ENCODE measurements around the gene GAS7. TPM values are rescaled to one million over a fixed set of nuclear protein-coding genes. Genes with fewer than 3 reads are reported as not detected.
A peak's percentile ranks its signal among the peaks of the same experiment; 100 is the strongest.

The GAS7 gene
- total and polyA plus RNA-seq, 7 donors: 1.4 to 16.9 (median 7.0) TPM

DNA sequence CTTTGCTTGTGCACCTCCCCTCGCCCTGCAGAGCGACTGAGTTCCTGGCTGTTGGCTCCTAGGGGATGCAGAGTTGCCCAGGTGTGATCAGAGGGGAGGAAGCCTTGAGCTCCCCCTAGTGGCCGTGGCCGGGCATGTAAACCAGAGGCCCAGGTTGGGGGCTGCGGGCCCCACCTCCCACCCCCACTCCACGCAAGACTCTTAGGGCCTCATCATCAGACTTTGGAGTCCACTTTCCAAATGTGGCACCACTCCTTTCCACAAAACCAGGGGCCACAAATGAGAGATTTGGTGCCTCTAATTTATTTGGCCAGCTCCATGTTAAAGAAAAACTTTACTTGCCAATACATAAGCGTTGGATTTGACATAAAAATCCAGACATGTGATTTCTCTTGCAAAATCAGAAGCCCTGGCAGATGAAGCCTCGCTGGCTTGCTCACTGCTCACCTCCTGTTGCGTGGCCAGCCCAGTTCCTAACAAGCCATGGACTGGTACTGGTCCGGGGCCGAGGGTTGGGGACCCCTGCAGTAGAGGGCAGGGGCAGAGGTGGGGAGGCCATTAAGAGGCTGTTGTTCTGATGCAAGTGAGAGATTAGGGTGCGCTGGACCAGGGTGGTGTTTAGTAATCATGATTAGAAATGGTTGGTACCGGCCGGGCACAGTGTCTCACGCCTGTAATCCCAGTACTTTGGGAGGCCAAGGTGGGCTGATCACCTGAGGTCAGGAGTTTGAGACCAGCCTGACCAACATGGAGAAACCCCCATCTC is 28.7 kb upstream of the GAS7 start:
- TF ChIP-seq, protein P1, sequence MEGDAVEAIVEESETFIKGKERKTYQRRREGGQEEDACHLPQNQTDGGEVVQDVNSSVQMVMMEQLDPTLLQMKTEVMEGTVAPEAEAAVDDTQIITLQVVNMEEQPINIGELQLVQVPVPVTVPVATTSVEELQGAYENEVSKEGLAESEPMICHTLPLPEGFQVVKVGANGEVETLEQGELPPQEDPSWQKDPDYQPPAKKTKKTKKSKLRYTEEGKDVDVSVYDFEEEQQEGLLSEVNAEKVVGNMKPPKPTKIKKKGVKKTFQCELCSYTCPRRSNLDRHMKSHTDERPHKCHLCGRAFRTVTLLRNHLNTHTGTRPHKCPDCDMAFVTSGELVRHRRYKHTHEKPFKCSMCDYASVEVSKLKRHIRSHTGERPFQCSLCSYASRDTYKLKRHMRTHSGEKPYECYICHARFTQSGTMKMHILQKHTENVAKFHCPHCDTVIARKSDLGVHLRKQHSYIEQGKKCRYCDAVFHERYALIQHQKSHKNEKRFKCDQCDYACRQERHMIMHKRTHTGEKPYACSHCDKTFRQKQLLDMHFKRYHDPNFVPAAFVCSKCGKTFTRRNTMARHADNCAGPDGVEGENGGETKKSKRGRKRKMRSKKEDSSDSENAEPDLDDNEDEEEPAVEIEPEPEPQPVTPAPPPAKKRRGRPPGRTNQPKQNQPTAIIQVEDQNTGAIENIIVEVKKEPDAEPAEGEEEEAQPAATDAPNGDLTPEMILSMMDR (IDR thresholded peaks at IDR 0.05): peak; percentile 31
- Histone ChIP-seq H3K36me3 (ENCODE audit: insufficient read depth in 1 of 2, low read depth in 1 of 2) (no peaks in the 10 kb centered on the region), H3K27ac (no peak overlapping the region), H3K4me3 (no peak overlapping the region), H3K9me3 (peaks cover 5% of the 10 kb centered on the region), H3K27me3 (ENCODE audit: insufficient read depth in 3 of 3, low read length in 2 of 3) (peaks cover 0 to 2% (median 0%) of the 10 kb centered on the region in 3 donors), H3K4me1 (no peaks in the 10 kb centered on the region)
- DNase-seq: peak in 1 of 2 donors; percentile 52
- intact Hi-C loops (cut with DNase I): no loop called here
- 60 to 68% (median 61%) methylated on average over 14 to 15 of the region's 15 CpGs for WGBS, 3 donors
- ATAC-seq: no peak

GRCh38 chr17:10224582-10225195 is 26.3 kb upstream of the GAS7 start:
- Histone ChIP-seq H3K9me3 (peaks cover 5% of the 10 kb centered on the region), H3K4me3 (no peak overlapping the region), H3K27me3 (ENCODE audit: insufficient read depth in 3 of 3, low read length in 2 of 3) (no peaks in the 10 kb centered on the region), H3K4me1 (no peaks in the 10 kb centered on the region), H3K36me3 (ENCODE audit: insufficient read depth in 1 of 2, low read depth in 1 of 2) (no peaks in the 10 kb centered on the region), H3K27ac (no peak overlapping the region)
- ATAC-seq (no peak), DNase-seq (no peak)
- WGBS, 3 donors: 62 to 66% (median 63%) methylated on average over 8 of the region's 8 CpGs
- TF ChIP-seq, protein P1 (IDR thresholded peaks at IDR 0.05): no peak
- intact Hi-C loops (cut with DNase I): no loop called here

- no peak for ATAC-seq
- TF ChIP-seq, protein P1 (IDR thresholded peaks at IDR 0.05): no peak
- Histone ChIP-seq H3K4me1 (no peaks in the 10 kb centered on the region), H3K9me3 (peaks cover 5% of the 10 kb centered on the region), H3K27ac (no peak overlapping the region), H3K4me3 (no peak overlapping the region), H3K36me3 (ENCODE audit: insufficient read depth in 1 of 2, low read depth in 1 of 2) (no peaks in the 10 kb centered on the region), H3K27me3 (ENCODE audit: insufficient read depth in 3 of 3, low read length in 2 of 3) (no peaks in the 10 kb centered on the region)
- intact Hi-C loops (cut with DNase I): no loop called here
- DNase-seq: no peak
Observed at GRCh38 chr17:10219193-10219592, 20.8 kb upstream of the GAS7 start.

- ATAC-seq (no peak), DNase-seq (no peak)
- Histone ChIP-seq H3K27me3 (ENCODE audit: insufficient read depth in 3 of 3, low read length in 2 of 3) (no peaks in the 10 kb centered on the region), H3K27ac (no peak overlapping the region), H3K4me3 (no peak overlapping the region), H3K36me3 (ENCODE audit: insufficient read depth in 1 of 2, low read depth in 1 of 2) (no peaks in the 10 kb centered on the region), H3K9me3 (peaks cover 4% of the 10 kb centered on the region), H3K4me1 (no peaks in the 10 kb centered on the region)
- intact Hi-C loops (cut with DNase I): no loop called here
- WGBS, 3 donors: 88 to 94% (median 90%) methylated on average over 1 of the region's 1 CpG
- TF ChIP-seq, protein P1 (IDR thresholded peaks at IDR 0.05): no peak
Observed at GRCh38 chr17:10217916-10218315, 19.5 kb upstream of the GAS7 start.

Data from psoas muscle (tissue), 8 donors.